Measurements from ENCODE around the gene SLC40A1.
"Not testable (repeated sequence)": the region's sequence is repeated elsewhere in the genome, so short reads cannot be mapped to it uniquely, and the experiment has no call there.

SLC40A1 gene

GRCh38 chr2:189580658-189581353 is at the start of gene SLC40A1:
Gene SLC40A1 (minus strand): TSS chr2:189580786. CDS start chr2:189580460, 326 bp downstream.
- peak; percentile 14 for DNase-seq (ENCODE audit: low read depth)

- DNase-seq (ENCODE audit: low read depth) = no peak
Observed at GRCh38 chr2:189629531-189630453, 49.2 kb upstream of the SLC40A1 start.

GRCh38 chr2:189628817-189629530 is 48.4 kb upstream of the SLC40A1 start:
- DNase-seq (ENCODE audit: low read depth) = no peak

GRCh38 chr2:189627789-189628188 is 47.2 kb upstream of the SLC40A1 start:
- no peak for DNase-seq (ENCODE audit: low read depth)

- DNase-seq (ENCODE audit: low read depth) = no peak
Observed at GRCh38 chr2:189625636-189626035, 45.0 kb upstream of the SLC40A1 start.

GRCh38 chr2:189624648-189625355 is 44.2 kb upstream of the SLC40A1 start:
- no peak for DNase-seq (ENCODE audit: low read depth)

GRCh38 chr2:189623049-189623448 is 42.5 kb upstream of the SLC40A1 start:
- DNase-seq (ENCODE audit: low read depth) = no peak

- no peak for DNase-seq (ENCODE audit: low read depth)
Observed at GRCh38 chr2:189621781-189622180, 41.2 kb upstream of the SLC40A1 start.

GRCh38 chr2:189618197-189618596 is 37.6 kb upstream of the SLC40A1 start:
- no peak for DNase-seq (ENCODE audit: low read depth)

GRCh38 chr2:189614585-189614984 is 34.0 kb upstream of the SLC40A1 start:
- DNase-seq (ENCODE audit: low read depth) = no peak

- DNase-seq (ENCODE audit: low read depth) = no peak
Observed at GRCh38 chr2:189613650-189614420, 33.2 kb upstream of the SLC40A1 start.

GRCh38 chr2:189613077-189613636 is 32.6 kb upstream of the SLC40A1 start:
- no peak for DNase-seq (ENCODE audit: low read depth)

- no peak for DNase-seq (ENCODE audit: low read depth)
Observed at GRCh38 chr2:189610700-189611099, 30.1 kb upstream of the SLC40A1 start.

- no peak for DNase-seq (ENCODE audit: low read depth)
Observed at GRCh38 chr2:189609853-189610252, 29.3 kb upstream of the SLC40A1 start.

- DNase-seq (ENCODE audit: low read depth) = no peak
Observed at GRCh38 chr2:189609423-189609816, 28.8 kb upstream of the SLC40A1 start.

- DNase-seq (ENCODE audit: low read depth) = no peak
Observed at GRCh38 chr2:189608795-189609422, 28.3 kb upstream of the SLC40A1 start.

- no peak for DNase-seq (ENCODE audit: low read depth)
Observed at GRCh38 chr2:189608170-189608569, 27.6 kb upstream of the SLC40A1 start.

GRCh38 chr2:189602233-189602632 is 21.6 kb upstream of the SLC40A1 start:
- no peak for DNase-seq (ENCODE audit: low read depth)

GRCh38 chr2:189601652-189602051 is 21.1 kb upstream of the SLC40A1 start:
- not testable (repeated sequence) for DNase-seq (ENCODE audit: low read depth)

GRCh38 chr2:189601043-189601442 is 20.5 kb upstream of the SLC40A1 start:
- no peak for DNase-seq (ENCODE audit: low read depth)

All from stimulated activated CD8-positive, alpha-beta memory T cell treated with anti-CD3 and anti-CD28 coated beads, Interleukin-12 subunit alpha, Interleukin-12 subunit beta, amount 100 ng/mL, for 1 hour (primary cell).